LoVo (cell line): ENCODE data around the gene CELF4.

ENCODE experiments used
- DNase-seq: peaks from one replicate; pipeline ENCODE4 v3.0.0-alpha.2; 2016; ENCODE audit warnings: low spot score

The CELF4 gene

GRCh38 chr18:37524139-37524497 is 41.5 kb downstream of the CELF4 start:
- no peak for DNase-seq

GRCh38 chr18:37521510-37522465 is 43.8 kb downstream of the CELF4 start:
- DNase-seq, result no peak

- no peak for DNase-seq
These were observed 45.1 kb downstream of the CELF4 start for GRCh38 chr18:37520508-37520907.

- DNase-seq, result no peak
These were observed 46.0 kb downstream of the CELF4 start for GRCh38 chr18:37519510-37520135.

- DNase-seq, result no peak
These were observed 49.2 kb downstream of the CELF4 start for GRCh38 chr18:37516361-37516853.

GRCh38 chr18:37514953-37515352 is 50.6 kb downstream of the CELF4 start:
- DNase-seq, result no peak

GRCh38 chr18:37512400-37512799 is 53.2 kb downstream of the CELF4 start:
- DNase-seq, result no peak

GRCh38 chr18:37511721-37512298 is 53.8 kb downstream of the CELF4 start:
- DNase-seq, result no peak

GRCh38 chr18:37509600-37509999 is 56.0 kb downstream of the CELF4 start:
- no peak for DNase-seq

GRCh38 chr18:37508207-37508606 is 57.4 kb downstream of the CELF4 start:
- DNase-seq, result no peak

GRCh38 chr18:37507239-37507638 is 58.4 kb downstream of the CELF4 start:
- no peak for DNase-seq

- no peak for DNase-seq
These were observed 59.6 kb downstream of the CELF4 start for GRCh38 chr18:37506001-37506400.

- no peak for DNase-seq
These were observed 60.3 kb downstream of the CELF4 start for GRCh38 chr18:37505321-37505720.

GRCh38 chr18:37502601-37503000 is 63.0 kb downstream of the CELF4 start:
- DNase-seq, result no peak

GRCh38 chr18:37502036-37502435 is 63.6 kb downstream of the CELF4 start:
- no peak for DNase-seq

GRCh38 chr18:37501136-37501535 is 64.5 kb downstream of the CELF4 start:
- DNase-seq, result no peak

- no peak for DNase-seq
These were observed 65.7 kb downstream of the CELF4 start for GRCh38 chr18:37499913-37500312.

GRCh38 chr18:37499044-37499443 is 66.6 kb downstream of the CELF4 start:
- DNase-seq, result no peak

GRCh38 chr18:37497853-37498518 is 67.6 kb downstream of the CELF4 start:
- DNase-seq, result no peak

- DNase-seq, result no peak
These were observed 69.0 kb downstream of the CELF4 start for GRCh38 chr18:37496568-37496967.

GRCh38 chr18:37495354-37495753 is 70.2 kb downstream of the CELF4 start:
- DNase-seq, result no peak

GRCh38 chr18:37494406-37494805 is 71.2 kb downstream of the CELF4 start:
- DNase-seq, result no peak
